ENCODE data around the gene NR1H2.
"Not testable (repeated sequence)": the region's sequence is repeated elsewhere in the genome, so short reads cannot be mapped to it uniquely, and the experiment has no call there.

Gene NR1H2

GRCh38 chr19:50376166-50377050 lies at the start of gene NR1H2:
TSS of gene NR1H2 (plus strand) at chr19:50376457. CDS start at chr19:50377606, 1,149 bp downstream.
- peak; percentile 93 for DNase-seq

GRCh38 chr19:50327013-50327412 lies 49.2 kb upstream of the NR1H2 start:
- no peak for DNase-seq

- DNase-seq: no peak
These were observed 48.6 kb upstream of the NR1H2 start for GRCh38 chr19:50327461-50328223.

DNA sequence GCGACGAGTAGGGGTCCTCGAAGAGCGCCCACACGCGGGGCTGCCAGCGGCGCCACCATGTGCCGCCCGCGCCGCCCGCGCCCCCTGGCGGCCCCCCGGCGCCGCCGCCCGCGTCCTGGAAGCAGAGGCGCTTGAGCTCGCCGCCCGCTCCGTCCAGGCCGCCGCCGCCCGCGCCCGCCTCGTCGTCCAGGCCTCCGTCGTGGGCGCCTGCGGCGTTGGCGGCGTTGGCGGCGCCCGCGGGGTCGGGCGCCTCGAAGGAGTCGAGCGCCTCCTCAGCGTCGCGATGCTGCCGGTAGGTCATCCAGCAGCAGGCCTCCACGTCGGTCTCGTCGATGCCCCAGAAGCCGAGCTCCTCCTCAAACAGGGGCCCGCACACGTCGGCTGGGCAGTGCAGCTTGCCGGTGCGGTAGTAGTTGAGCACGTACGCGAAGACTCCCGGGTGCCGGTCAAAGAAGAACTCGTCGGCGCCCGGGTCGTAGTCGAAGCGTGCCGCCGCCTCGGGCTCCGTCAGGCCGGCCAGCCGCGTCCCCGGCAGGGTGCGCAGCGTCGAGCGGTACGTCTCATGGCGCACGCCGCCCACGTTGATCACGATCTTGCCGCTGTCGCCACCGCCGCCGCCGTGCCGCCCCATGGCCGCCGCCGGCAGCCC lies 47.9 kb upstream of the NR1H2 start:
- DNase-seq: no peak

GRCh38 chr19:50328873-50329145 lies 47.4 kb upstream of the NR1H2 start:
- DNase-seq: no peak

DNA sequence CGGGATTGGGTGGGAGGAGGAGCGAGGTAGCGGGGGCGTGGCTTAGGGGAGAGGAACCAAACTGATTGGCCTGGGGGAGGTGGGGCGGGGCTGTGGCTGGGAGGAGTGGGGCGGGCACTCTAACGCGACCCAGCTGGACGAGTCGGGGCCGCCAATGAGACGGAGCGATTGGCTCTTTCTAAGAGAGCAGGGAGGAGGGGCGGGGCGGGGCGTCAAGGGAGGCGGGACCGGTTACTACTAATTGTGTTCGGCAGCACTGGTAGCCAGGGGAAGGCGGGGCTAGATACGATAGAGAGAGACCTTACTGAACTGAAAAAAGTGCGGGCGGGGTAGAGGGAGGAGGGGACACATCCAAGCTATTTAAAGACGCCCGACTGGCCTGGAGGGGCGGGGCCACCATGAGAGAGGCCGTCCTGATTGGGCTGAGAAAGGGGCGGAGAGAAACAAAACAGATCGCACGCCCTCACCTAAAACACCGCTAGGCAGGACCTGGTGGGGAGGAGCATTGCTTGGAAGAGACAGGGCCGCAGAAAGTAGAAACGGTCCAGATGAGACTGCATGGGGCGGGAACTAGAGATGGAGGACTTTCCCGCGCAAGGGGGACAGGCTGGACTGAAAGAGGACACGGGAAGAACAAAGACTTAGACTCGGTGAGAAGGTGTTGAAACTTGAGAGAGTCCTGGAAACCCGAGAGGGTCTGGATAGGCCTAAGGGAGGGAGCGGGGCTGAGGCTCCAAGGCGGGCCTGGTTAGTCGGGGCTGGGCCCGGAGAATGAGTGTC lies 46.9 kb upstream of the NR1H2 start, which contains the start of gene KCNC3:
KCNC3 (minus strand) TSS at position 232 of the 780 bp plus-strand sequence. CDS start 295 bp downstream, outside the sequence.
- peak; percentile 94 for DNase-seq

GRCh38 chr19:50329926-50330294 lies 46.3 kb upstream of the NR1H2 start:
- not testable (repeated sequence) for DNase-seq

- DNase-seq: peak; percentile 77
These were observed 45.7 kb upstream of the NR1H2 start for GRCh38 chr19:50330365-50331078.

GRCh38 chr19:50331221-50331993 lies 44.9 kb upstream of the NR1H2 start:
- no peak for DNase-seq

DNA sequence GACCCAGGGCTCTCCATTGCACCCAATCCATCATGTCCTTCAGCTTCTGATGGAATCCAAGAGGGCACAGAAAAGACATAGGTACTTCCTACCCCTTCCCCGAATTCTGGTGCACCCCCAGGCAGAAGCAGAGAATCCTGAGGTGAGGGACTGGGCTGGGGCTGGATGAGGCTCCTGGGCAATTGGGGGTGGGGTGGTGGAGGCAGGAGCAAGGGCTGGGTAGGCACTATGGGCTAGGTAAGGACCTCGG lies 44.3 kb upstream of the NR1H2 start:
- DNase-seq: no peak

DNA sequence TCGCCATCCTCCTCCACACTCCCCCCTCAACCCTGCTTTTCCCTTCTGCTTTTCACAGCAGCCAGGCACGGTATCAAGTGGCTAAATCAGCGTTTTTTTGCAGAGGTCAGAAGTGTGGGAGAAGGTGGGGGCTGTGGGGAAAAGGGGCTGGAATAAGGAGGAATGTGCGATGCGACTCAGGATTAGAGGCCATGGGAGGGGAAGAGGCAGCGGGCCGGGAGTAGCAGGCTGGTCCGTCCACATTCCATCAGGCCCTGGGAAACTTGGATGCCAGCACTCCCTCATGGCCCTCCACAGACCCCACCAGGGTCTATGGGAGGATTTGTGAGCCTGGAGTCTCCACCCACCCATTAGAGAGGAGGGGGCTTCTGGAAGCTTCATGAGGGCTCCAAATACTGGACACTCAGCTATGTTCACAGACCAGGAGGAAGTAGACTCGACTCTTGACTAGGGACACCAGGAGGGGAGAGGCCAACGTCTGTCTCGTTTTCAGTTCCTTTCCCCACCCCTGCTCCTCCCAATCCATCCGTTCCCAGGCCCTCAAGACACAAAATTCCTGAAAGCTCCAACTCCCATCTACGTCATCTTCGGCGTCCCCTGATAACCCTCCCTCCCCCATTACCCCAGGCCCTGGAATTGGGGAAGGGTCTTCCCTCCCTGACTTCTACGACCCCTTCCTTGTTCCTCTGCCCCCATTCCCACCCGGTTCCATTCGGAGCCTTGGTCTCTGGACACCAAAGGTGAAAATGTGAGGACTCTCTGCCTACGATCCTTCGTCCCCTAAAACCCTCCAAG lies 43.8 kb upstream of the NR1H2 start:
- DNase-seq: no peak

- peak; percentile 88 for DNase-seq
These were observed 43.0 kb upstream of the NR1H2 start for GRCh38 chr19:50333235-50333736.

DNA sequence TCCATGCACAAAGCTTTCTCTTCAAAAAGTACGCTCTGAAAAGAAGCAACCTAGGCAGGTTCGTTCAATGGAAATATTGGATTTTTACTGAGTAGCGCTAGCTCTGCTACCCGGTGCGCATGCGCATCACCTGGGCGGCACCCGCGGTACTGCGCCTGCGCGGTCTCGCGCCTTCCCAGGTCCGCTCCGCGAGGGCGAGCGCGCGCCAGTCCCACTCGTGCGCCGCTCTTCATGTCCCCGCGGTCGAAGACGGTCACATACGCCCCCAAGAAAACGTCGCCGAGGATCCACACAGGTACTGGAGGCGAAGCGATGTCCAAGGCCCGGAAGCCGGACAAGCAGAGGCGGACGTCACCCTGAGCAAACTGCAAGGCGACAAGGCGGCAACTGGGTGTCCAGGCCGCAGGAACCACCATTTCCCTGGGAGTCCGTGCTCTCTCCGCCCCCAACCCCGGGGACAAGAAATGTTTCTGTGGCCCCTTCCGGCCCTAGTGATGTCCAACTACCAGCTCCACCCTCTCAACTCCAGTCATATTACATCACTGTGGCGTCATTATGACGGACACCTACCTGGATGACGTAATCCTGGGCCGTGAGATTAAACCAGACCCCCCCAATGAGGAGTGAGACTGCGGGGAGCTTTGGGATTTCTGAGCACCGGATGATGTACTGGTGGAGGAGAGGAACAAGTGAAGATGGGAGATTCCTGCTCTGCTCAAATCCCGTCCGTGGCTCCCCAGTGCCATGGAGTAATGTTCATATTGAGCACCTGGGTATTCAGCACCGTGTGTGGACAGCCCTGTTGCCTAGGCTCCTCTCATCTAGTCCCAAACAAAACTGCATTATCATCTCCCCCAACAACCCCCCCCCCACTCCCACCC lies 42.3 kb upstream of the NR1H2 start:
- DNase-seq: peak; percentile 78

DNA sequence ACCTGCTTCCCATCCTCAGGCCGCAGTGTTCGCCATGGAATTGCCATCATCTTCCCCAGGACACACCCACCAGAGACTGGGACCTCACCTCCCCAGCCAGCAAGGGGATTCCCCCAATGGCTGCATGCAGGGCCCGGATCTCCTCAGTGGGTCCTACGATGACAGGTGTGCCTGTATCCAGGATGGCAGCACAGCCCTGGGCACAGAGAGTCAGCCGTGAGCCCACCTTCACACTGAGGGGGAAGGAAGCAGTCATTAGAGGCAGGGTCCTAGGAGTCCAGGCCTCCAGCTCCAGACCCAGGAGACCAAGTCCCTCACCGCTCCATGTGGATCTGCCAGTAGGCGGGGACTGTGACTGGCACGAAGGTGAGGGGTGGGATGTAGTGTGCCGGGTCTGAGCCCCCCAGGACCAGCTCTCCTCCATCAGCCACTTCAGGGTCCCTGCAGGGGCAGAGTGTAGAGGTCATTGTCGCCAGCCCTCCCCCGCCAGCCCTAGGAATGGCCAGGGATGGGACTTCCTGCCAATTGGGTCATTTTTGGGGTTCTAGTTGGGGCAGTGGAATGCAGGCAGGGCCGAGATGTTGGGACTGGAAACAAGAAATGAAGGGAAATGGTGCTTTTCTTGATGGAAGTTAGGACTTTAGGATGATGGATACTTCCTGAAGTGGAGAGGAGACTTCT lies 41.4 kb upstream of the NR1H2 start:
- DNase-seq: no peak

DNA sequence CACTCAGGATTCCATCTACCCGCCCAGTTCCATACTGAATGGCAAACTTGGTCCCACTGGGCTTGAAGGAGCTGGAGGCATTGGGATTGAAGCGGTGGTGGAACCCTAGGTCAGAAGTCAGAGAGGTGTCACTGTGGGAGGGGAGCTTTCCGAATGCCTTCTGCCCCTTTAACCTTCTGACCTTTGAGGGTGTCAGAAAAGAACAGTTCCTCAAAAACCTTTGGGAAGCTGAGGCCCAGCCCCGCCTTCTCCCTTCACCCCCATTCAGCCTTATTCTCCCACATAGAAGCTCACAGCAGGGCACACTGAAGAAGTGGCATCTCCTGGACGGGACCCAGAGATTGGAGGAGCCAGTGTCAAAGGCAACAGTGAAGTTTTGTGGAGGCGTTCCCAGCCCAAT lies 39.2 kb upstream of the NR1H2 start:
- DNase-seq: not testable (repeated sequence)

GRCh38 chr19:50340331-50340730 lies 35.9 kb upstream of the NR1H2 start:
- no peak for DNase-seq

DNA sequence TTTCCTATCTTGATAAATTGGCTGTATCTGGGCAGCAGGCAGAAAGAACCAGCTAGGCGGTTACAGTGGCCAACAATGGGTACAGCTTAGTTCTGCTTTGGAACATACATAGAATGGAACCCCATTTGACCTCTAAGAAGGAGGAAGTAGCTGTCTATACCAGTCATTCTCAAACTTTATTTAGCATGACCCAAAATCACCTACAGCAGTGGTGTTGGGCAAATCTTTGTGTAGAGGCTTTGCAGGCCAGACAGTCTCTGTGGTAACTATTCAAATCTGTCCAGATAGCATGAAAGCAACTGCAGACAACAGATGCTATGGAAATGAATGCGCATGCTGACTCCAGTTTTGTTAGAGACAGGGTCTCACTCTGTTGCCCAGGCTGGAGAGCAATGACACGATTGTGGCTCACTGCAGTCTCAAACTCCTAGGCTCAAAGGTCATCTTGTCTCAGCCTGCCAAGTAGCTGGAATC lies 35.1 kb upstream of the NR1H2 start:
- DNase-seq: no peak

- no peak for DNase-seq
These were observed 31.5 kb upstream of the NR1H2 start for GRCh38 chr19:50344661-50345318.
